Measurements from ENCODE around the gene ITK.
"Not testable (repeated sequence)": the region's sequence is repeated elsewhere in the genome, so short reads cannot be mapped to it uniquely, and the experiment has no call there.

Gene ITK

GRCh38 chr5:157210652-157211051 lies 30.0 kb downstream of the ITK start:
- DNase-seq (ENCODE audit: low read depth in 2 of 2) = not testable (repeated sequence)

GRCh38 chr5:157212307-157212706 lies 31.7 kb downstream of the ITK start:
- DNase-seq (ENCODE audit: low read depth in 2 of 2) = no peak

GRCh38 chr5:157213527-157214243 lies 33.0 kb downstream of the ITK start:
- DNase-seq (ENCODE audit: low read depth in 2 of 2) = no peak

GRCh38 chr5:157214415-157214814 lies 33.8 kb downstream of the ITK start:
- no peak for DNase-seq (ENCODE audit: low read depth in 2 of 2)

GRCh38 chr5:157214861-157215513 lies 34.3 kb downstream of the ITK start:
- DNase-seq (ENCODE audit: low read depth in 2 of 2) = peak in 1 of 2 donors; percentile 19

GRCh38 chr5:157215514-157216167 lies 35.0 kb downstream of the ITK start:
- DNase-seq (ENCODE audit: low read depth in 2 of 2) = peak in 1 of 2 donors; percentile 30

GRCh38 chr5:157216391-157217142 lies 35.9 kb downstream of the ITK start:
- no peak for DNase-seq (ENCODE audit: low read depth in 2 of 2)

- DNase-seq (ENCODE audit: low read depth in 2 of 2) = peak; percentile 74 to 80
These were observed 36.8 kb downstream of the ITK start for GRCh38 chr5:157217289-157218024.

GRCh38 chr5:157219491-157220271 lies 39.0 kb downstream of the ITK start:
- DNase-seq (ENCODE audit: low read depth in 2 of 2) = no peak

GRCh38 chr5:157221959-157222358 lies 41.3 kb downstream of the ITK start:
- DNase-seq (ENCODE audit: low read depth in 2 of 2) = no peak

- DNase-seq (ENCODE audit: low read depth in 2 of 2) = peak; percentile 55 to 86
These were observed 42.0 kb downstream of the ITK start for GRCh38 chr5:157222506-157223230.

GRCh38 chr5:157225469-157226422 lies 45.1 kb downstream of the ITK start:
- no peak for DNase-seq (ENCODE audit: low read depth in 2 of 2)

GRCh38 chr5:157230610-157231009 lies 50.0 kb downstream of the ITK start:
- no peak for DNase-seq (ENCODE audit: low read depth in 2 of 2)

GRCh38 chr5:157232706-157233105 lies 52.1 kb downstream of the ITK start:
- no peak for DNase-seq (ENCODE audit: low read depth in 2 of 2)

- no peak for DNase-seq (ENCODE audit: low read depth in 2 of 2)
These were observed 52.9 kb downstream of the ITK start for GRCh38 chr5:157233515-157233914.

- DNase-seq (ENCODE audit: low read depth in 2 of 2) = no peak
These were observed 55.8 kb downstream of the ITK start for GRCh38 chr5:157236423-157236822.

- no peak for DNase-seq (ENCODE audit: low read depth in 2 of 2)
These were observed 60.8 kb downstream of the ITK start for GRCh38 chr5:157241483-157241882.

GRCh38 chr5:157244704-157245103 lies 64.1 kb downstream of the ITK start:
- not testable (repeated sequence) for DNase-seq (ENCODE audit: low read depth in 2 of 2)

GRCh38 chr5:157245476-157245875 lies 64.8 kb downstream of the ITK start:
- DNase-seq (ENCODE audit: low read depth in 2 of 2) = no peak

All from stimulated activated CD8-positive, alpha-beta memory T cell treated with anti-CD3 and anti-CD28 coated beads, Interleukin-7, amount 100 ng/mL, for 4 hours (primary cell).